Calu3 (cell line): ENCODE results near the gene GALP. TPM values are rescaled to one million over a fixed set of nuclear protein-coding genes. Genes with fewer than 3 reads are reported as not detected.

ENCODE experiments used
- BruUV-seq: library from RNA; stranded (reverse); fragments of 400-500 nt; replicated peaks from 2 replicates; lab custom pipeline; 2021; lab: Mats Ljungman, UMichigan
- CTCF ChIA-PET: fragments of 300-600 bp; sonication (Branson Sonifier 250); formaldehyde crosslinking; loops from one replicate; lab custom pipeline; 2022; ENCODE audit warnings: antibody characterized with exemption; lab: Charles Lee
- DNase-seq: peaks from one replicate; pipeline ENCODE4 v3.0.0; 2022
- H3K27ac Mint-ChIP-seq: one replicate; pipeline ENCODE4 v1.8.0; 2022; ENCODE audit warnings: mixed read lengths; ENCODE audit not compliant: unreplicated experiment
- H3K27me3 Mint-ChIP-seq: one replicate; pipeline ENCODE4 v1.8.0; 2022; ENCODE audit warnings: mixed read lengths; ENCODE audit not compliant: unreplicated experiment
- H3K36me3 Mint-ChIP-seq: one replicate; pipeline ENCODE4 v1.8.0; 2022; ENCODE audit warnings: mild to moderate bottlenecking, moderate library complexity, mixed read lengths; ENCODE audit not compliant: insufficient read depth, unreplicated experiment
- H3K4me1 Mint-ChIP-seq: one replicate; pipeline ENCODE4 v1.8.0; 2022; ENCODE audit warnings: mild to moderate bottlenecking, low read depth, mixed read lengths; ENCODE audit not compliant: unreplicated experiment
- H3K4me3 Mint-ChIP-seq: one replicate; pipeline ENCODE4 v1.8.0; 2022; ENCODE audit warnings: mild to moderate bottlenecking, low read depth, moderate library complexity, mixed read lengths; ENCODE audit not compliant: unreplicated experiment
- H3K9me3 Mint-ChIP-seq: one replicate; pipeline ENCODE4 v1.8.0; 2022; ENCODE audit warnings: low read depth, mixed read lengths; ENCODE audit not compliant: unreplicated experiment
- CTCF ChIP-seq: fragments of 200-600 bp; IDR thresholded peaks from one replicate; pipeline ENCODE4 v1.8.0; 2022; ENCODE audit warnings: antibody characterized with exemption; ENCODE audit not compliant: unreplicated experiment
- intact Hi-C: fragments of 100-400 bp; cut with micrococcal nuclease; formaldehyde crosslinking; loops from one replicate; pipeline ENCODE4 v1.10.0; 2022; ENCODE audit not compliant: unreplicated experiment
- total RNA-seq: library from RNA; stranded (reverse); gene quantifications from 2 replicates; pipeline ENCODE4 v1.2.3, GENCODE V29; 2022

The GALP gene
- total RNA-seq, 1 experiment from 2014 or later = not detected

GRCh38 chr19:56132316-56132822 is 43.4 kb upstream of the GALP start:
- peaks cover 5% of the 10 kb centered on the region for H3K4me1 Mint-ChIP-seq
- BruUV-seq = no TSS peak
- H3K36me3 Mint-ChIP-seq = peaks cover 6% of the 10 kb centered on the region
- CTCF ChIA-PET = interaction anchor here (0.9 kb wide), 1 partner anchor 12 kb away, joined by 5 read pairs; the partner anchor contains the start of gene ZNF787
- H3K4me3 Mint-ChIP-seq = no peak overlapping the region
- H3K27me3 Mint-ChIP-seq = no peaks in the 10 kb centered on the region
- intact Hi-C loops = no loop called here
- DNase-seq = no peak
- no peak overlapping the region for H3K27ac Mint-ChIP-seq
- no peak for TF ChIP-seq CTCF
- H3K9me3 Mint-ChIP-seq = no peaks in the 10 kb centered on the region

GRCh38 chr19:56133858-56134653 is 41.8 kb upstream of the GALP start:
- TF ChIP-seq CTCF = no peak
- no peaks in the 10 kb centered on the region for H3K27me3 Mint-ChIP-seq
- H3K4me1 Mint-ChIP-seq = peaks cover 20% of the 10 kb centered on the region
- no peak overlapping the region for H3K4me3 Mint-ChIP-seq
- H3K9me3 Mint-ChIP-seq = no peaks in the 10 kb centered on the region
- BruUV-seq = no TSS peak
- H3K36me3 Mint-ChIP-seq = peaks cover 6% of the 10 kb centered on the region
- no peak overlapping the region for H3K27ac Mint-ChIP-seq
- intact Hi-C loops = no loop called here
- no peak for DNase-seq
- CTCF ChIA-PET = interaction anchor here (0.7 kb wide), 1 partner anchor 9 kb away, joined by 3 read pairs; no protein-coding TSS in a partner anchor

GRCh38 chr19:56134654-56134921 is 41.2 kb upstream of the GALP start:
- H3K4me3 Mint-ChIP-seq = no peak overlapping the region
- CTCF ChIA-PET = interaction anchor here (0.6 kb wide), 1 partner anchor 30 kb away, joined by 4 read pairs; no protein-coding TSS in a partner anchor
- BruUV-seq = no TSS peak
- no peaks in the 10 kb centered on the region for H3K9me3 Mint-ChIP-seq
- no peaks in the 10 kb centered on the region for H3K27me3 Mint-ChIP-seq
- no peak overlapping the region for H3K27ac Mint-ChIP-seq
- TF ChIP-seq CTCF = no peak
- peaks cover 25% of the 10 kb centered on the region for H3K4me1 Mint-ChIP-seq
- DNase-seq = no peak
- H3K36me3 Mint-ChIP-seq = peaks cover 7% of the 10 kb centered on the region
- intact Hi-C loops = no loop called here

- no peaks in the 10 kb centered on the region for H3K27me3 Mint-ChIP-seq
- H3K36me3 Mint-ChIP-seq = peaks cover 25% of the 10 kb centered on the region
- CTCF ChIA-PET = no interaction called here
- H3K4me3 Mint-ChIP-seq = no peak overlapping the region
- no peaks in the 10 kb centered on the region for H3K9me3 Mint-ChIP-seq
- no peak for DNase-seq
- peaks cover 34% of the 10 kb centered on the region for H3K4me1 Mint-ChIP-seq
- intact Hi-C loops = no loop called here
- TF ChIP-seq CTCF = no peak
- no TSS peak for BruUV-seq
- H3K27ac Mint-ChIP-seq = no peak overlapping the region
Measured at GRCh38 chr19:56136362-56136761, 39.4 kb upstream of the GALP start.
